Measurements from ENCODE around the gene GSC.
"Not testable (repeated sequence)": the region's sequence is repeated elsewhere in the genome, so short reads cannot be mapped to it uniquely, and the experiment has no call there.

GSC gene

DNA sequence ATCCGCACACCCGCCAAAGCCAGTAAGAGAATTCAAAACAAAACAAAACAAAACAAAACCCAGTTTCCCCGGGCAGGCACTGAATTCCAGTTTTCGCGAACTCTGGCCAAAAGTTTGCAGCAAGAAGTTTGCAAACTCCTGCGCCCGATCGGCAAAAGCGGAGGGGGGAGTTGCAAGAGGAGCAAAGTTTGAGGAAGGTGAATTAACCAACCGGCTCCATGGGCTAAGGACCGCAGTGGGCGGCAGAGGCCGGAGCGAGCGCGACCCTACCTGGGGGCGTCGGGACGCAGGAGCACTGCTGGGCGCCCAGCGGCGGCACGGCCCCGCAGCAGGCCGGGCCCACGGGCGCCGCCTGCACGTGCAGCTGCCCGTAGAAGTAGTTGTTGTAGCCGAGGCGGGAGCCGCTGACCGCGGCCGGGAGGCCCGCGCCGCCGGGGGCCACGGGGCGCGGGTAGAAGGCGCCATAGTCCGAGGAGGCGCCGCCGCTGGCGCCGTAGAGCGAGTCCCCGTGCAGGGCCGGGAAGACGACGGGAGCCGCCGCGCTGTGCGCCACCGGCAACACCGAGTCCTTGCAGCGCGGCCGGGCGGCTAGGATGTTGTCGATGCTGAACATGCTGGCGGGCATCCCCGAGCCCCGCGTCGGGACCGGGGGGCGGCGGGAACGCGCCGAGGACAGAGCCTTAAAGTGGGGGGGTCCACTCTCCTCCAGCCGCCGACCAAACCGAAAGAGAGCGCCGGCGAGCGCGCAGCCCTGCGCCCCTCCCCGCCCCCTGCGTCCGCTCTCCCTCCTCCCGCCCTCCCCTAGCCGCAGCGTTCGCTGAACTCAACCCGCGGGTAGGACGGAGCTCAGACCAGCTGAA lies at the start of gene GSC:
Gene GSC (minus strand): TSS at position 723 of the 860 bp plus-strand sequence. CDS start 98 bp downstream, at position 625.
- DNase-seq (ENCODE audit: low read depth) = no peak

DNA sequence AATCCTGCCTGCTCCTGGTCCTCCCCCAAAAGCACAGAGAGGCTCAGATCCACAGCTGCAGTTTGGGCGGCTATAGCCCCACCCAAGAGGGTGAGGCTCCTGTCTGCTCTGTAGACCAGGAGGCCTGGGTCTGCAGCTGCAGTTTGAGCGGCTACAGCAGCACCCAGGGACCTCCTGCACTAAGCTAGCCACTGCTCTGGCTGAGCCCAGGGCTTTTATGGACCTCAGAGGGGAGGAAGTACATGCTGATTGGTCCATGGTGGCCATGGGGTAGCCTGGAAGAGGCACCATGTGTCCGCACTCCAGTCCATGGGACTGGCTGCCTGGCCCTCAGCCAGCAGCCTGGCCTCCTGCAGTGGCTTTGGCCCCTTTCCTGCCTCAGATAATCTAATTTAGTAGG lies 49.6 kb upstream of the GSC start:
- no peak for DNase-seq (ENCODE audit: low read depth)

DNA sequence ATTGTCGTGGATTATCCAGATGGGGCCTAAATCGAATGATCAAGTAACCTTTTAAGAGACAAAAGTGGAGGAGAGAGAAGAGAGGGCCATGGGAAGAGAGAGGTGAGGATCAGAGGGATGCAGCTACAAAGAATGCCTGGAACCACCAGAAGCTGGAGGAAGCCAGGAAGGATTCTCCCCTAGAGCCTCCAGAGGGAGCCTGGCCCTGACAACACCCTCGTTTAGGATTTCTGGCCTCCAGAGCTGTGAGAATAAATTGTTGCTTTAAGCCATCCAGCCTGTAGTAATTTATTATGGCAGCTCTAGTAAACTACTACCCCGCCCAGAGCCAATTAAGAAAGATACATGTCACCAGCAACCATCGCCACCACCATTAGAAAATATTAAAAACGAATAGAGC lies 46.2 kb upstream of the GSC start:
- DNase-seq (ENCODE audit: low read depth) = no peak

- DNase-seq (ENCODE audit: low read depth) = no peak
Measured at GRCh38 chr14:94805680-94806288, 35.9 kb upstream of the GSC start.

- DNase-seq (ENCODE audit: low read depth) = no peak
Measured at GRCh38 chr14:94801225-94801624, 31.3 kb upstream of the GSC start.

DNA sequence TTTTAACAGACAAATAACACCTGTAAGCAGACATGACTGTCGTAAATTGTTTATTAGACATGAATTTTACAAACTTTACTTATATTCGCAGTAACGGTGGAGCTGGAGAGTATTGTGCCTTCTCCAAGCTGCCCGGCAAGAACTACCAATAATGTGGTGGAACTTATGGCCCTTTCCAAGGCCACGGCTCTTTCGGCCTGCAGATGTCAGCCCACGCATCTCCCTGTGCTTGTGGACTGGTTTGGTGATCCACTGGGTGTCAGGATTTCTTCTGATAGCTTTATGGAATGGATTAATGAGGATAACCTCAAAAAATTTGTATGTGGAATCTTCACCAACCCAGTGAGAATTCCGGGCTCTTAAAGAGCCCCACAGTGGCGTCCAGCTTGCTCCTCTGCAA lies 30.9 kb upstream of the GSC start:
- not testable (repeated sequence) for DNase-seq (ENCODE audit: low read depth)

- DNase-seq (ENCODE audit: low read depth) = no peak
Measured at GRCh38 chr14:94797887-94798286, 28.0 kb upstream of the GSC start.

DNA sequence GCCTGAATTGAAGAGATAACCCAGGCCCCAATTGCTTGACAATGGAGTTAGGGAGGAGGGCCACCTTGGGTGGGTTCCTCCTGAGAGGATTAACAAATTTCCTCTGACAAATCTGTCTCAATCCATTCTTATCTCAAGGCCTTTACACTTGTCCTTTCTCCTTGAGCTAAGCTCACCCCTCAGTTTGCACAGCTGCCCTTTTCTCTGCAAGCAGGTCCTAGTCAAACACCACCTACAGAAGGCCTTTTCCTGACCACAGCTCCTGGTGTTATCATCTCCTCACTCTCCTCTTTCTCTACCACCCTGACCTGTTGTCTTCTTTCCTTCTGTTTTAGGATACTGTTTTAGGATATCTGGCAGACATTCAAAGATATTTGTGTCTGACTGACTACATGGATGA lies 26.4 kb upstream of the GSC start:
- DNase-seq (ENCODE audit: low read depth) = no peak

DNA sequence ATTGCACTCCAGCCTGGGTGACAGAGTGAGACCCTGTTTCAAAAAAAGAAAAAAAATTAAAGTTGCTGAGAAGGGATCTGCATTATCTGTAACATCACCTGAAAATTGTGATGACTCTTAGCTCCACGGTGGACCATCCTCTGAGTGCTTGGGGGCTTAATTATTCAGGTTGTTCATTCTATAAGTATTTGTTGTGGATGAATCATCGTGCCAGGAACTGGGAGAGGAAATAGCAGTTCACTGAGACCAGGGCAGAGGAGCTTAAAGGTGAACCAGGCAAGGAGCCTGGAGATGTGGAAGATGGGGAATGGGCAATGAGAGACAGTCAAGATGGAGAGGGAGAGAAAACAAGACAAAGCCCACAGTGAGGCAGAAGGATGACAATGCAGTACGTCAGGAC lies 25.5 kb upstream of the GSC start:
- DNase-seq (ENCODE audit: low read depth) = no peak

DNA sequence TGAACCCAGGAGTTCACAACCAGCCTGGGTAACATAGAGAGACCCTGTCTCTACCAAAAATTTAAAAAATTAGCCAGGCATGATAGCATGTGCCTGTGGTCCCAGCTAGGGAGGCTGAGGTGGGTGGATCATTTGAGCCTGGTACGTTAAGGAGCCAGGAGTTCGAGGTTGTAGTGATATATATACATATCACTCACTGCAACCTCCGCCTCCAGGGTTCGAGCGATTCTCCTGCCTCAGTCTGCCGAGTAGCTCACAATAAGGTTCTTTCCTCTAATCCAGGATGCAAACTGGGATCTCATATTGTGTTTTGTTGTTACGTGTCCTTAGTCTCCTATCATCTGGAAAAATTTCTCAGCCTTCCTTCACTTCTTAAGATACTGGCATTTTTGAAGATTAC lies 24.0 kb upstream of the GSC start:
- DNase-seq (ENCODE audit: low read depth) = no peak

GRCh38 chr14:94787655-94788054 lies 17.7 kb upstream of the GSC start:
- DNase-seq (ENCODE audit: low read depth) = no peak

GRCh38 chr14:94787092-94787491 lies 17.2 kb upstream of the GSC start:
- no peak for DNase-seq (ENCODE audit: low read depth)

- DNase-seq (ENCODE audit: low read depth) = no peak
Measured at GRCh38 chr14:94780536-94781399, 10.9 kb upstream of the GSC start.

GRCh38 chr14:94779713-94780112 lies 9.8 kb upstream of the GSC start:
- DNase-seq (ENCODE audit: low read depth) = no peak

DNA sequence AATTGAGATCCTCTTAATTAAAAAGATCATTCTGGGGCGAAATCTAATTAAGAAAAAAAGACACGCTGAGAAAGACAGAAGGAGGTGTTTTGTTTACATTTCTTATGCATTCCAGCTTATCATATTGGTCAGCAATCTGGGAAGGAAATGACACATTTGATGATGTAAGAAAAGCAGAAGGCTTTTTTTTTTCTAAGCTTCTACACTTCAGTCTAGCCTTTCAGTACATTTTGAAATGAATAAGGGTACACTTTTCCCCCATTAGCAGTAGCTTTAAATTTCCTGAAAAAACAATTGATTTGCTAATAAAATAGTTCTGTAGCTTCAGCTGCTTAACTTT lies 5.9 kb upstream of the GSC start:
- DNase-seq (ENCODE audit: low read depth) = no peak

- no peak for DNase-seq (ENCODE audit: low read depth)
Measured at GRCh38 chr14:94775091-94775870, 5.4 kb upstream of the GSC start.

DNA sequence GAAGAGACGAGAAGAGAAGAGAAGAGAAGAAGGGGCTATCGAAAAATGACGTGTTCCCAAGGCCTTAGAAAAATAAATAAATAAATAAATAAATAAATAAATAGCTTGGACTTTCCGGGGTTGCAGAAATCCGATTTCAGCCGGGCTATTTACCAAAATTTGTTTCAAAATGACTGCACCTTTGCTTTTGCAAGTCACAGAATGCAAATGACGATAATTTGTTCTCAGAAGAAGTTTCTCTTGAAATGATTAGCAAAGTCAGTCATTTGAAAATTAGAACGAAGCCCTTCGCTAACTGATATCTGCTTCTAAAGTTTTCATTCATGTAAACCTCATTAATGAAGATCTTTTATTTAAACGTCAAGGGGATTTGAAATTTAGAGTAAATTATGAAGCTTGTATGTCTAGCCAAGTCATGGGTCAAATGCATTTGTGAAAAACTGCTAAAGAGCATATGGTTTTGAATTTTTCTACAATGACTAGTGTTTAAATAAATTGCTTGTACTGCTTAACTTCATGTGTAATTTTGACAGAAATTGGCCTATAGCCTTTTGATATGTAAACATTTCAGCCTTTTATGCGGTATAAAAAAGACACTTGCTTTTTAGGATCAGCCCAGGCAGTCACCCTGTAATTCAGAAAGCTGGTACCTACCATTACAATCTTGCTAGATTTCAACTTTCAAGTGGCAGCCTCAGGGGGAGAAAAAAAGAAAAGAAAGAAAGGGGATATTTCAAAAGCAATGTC lies 4.6 kb upstream of the GSC start:
- DNase-seq (ENCODE audit: low read depth) = no peak

DNA sequence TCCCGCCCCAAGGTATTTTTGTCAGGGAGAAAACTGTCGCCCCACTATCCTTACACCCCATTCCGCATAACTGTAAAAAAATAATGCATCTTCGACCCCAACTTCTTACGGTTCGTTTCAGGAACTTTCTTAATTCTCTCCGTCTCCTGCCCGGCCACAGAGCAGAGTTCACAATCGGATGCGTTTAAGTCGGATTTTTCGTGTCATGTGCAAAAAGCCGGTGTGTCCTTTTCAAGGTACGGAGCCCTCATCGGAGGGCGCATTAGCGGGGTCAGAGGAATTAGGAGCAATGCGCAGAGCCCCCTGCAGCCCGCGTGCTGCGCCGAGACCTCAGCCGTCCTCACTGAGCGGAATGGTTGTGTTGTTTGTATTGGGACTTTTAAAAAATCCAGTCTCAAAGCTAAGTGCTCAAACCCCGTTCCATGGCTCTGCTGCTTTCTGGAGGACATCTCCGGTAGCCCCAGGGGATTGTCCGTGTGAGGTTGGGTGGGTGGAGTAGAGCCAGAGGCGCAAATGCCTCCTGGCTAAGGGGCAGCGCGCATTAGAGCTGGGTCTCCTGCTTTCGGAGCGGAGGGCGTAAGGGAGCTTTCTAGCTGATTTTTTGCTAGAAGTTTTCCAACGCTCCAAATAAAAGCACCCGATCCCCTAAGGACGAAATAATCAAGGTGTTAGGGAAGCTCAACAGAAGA lies 3.9 kb upstream of the GSC start:
- no peak for DNase-seq (ENCODE audit: low read depth)

DNA sequence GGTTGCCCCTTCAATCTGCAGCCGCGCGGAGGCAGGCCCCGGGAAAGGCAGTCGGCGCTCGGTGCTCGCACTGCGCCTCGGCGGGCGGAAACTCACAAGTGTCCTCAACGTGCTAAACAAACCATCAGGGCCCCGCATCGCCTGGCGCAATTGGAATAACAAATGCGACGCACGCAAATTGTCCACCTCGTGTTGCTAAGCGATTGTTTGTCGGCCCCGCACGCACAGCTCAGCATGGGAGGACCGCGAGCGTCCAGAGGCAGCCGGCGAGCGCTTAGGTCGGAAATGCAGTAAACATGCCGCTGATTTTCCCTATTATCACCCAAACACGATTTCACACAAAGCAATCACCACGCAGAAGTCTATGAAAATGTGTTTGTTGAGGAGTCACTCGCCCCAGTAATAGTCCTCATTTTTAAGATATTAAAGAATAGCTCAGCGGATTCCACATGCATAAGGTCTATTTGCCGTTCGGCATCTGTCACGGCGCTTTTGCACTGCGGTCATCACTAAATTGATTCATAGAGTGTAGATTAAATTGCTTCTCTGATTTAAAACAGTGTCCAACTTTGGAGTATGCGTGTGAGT lies 3.2 kb upstream of the GSC start:
- no peak for DNase-seq (ENCODE audit: low read depth)

- DNase-seq (ENCODE audit: low read depth) = no peak
Measured at GRCh38 chr14:94772548-94772947, 2.6 kb upstream of the GSC start.

All from activated T-helper 9 cell treated with anti-CD3 and anti-CD28 coated beads, Interleukin-2, amount 50 U/mL, for 16 hours (primary cell).